GM18517 (cell line): ENCODE measurements around the gene LMCD1.
"Not testable (repeated sequence)": the region's sequence is repeated elsewhere in the genome, so short reads cannot be mapped to it uniquely, and the experiment has no call there.

ENCODE experiments used
- ATAC-seq: cut with Tn5 transposase; IDR thresholded peaks from one replicate; pipeline ENCODE4 v1.9.1; 2021; ENCODE audit warnings: mild to moderate bottlenecking, moderate library complexity; ENCODE audit not compliant: unreplicated experiment

Gene LMCD1

GRCh38 chr3:8579943-8580342 is 78.3 kb downstream of the LMCD1 start:
- no peak for ATAC-seq

- ATAC-seq, result not testable (repeated sequence)
Observed at GRCh38 chr3:8580434-8580833, 78.8 kb downstream of the LMCD1 start.

GRCh38 chr3:8581373-8581772 is 79.8 kb downstream of the LMCD1 start:
- ATAC-seq, result no peak

- ATAC-seq, result no peak
Observed at GRCh38 chr3:8581806-8582445, 80.3 kb downstream of the LMCD1 start.

GRCh38 chr3:8584661-8585060 is 83.0 kb downstream of the LMCD1 start:
- no peak for ATAC-seq

GRCh38 chr3:8589880-8590556 is 88.4 kb downstream of the LMCD1 start:
- ATAC-seq, result no peak

- no peak for ATAC-seq
Observed at GRCh38 chr3:8593021-8593827, 91.6 kb downstream of the LMCD1 start.

- ATAC-seq, result no peak
Observed at GRCh38 chr3:8595252-8595651, 93.6 kb downstream of the LMCD1 start.

- no peak for ATAC-seq
Observed at GRCh38 chr3:8595695-8596115, 94.1 kb downstream of the LMCD1 start.

GRCh38 chr3:8596321-8597218 is 94.9 kb downstream of the LMCD1 start:
- no peak for ATAC-seq

- no peak for ATAC-seq
Observed at GRCh38 chr3:8597219-8597853, 95.7 kb downstream of the LMCD1 start.

- no peak for ATAC-seq
Observed at GRCh38 chr3:8599146-8599545, 97.5 kb downstream of the LMCD1 start.

GRCh38 chr3:8600457-8600856 is 98.8 kb downstream of the LMCD1 start:
- no peak for ATAC-seq

- ATAC-seq, result no peak
Observed at GRCh38 chr3:8603115-8603710, 101.6 kb downstream of the LMCD1 start.

GRCh38 chr3:8604006-8604405 is 102.4 kb downstream of the LMCD1 start:
- no peak for ATAC-seq

- no peak for ATAC-seq
Observed at GRCh38 chr3:8604988-8605387, 103.4 kb downstream of the LMCD1 start.

GRCh38 chr3:8606701-8607231 is 105.1 kb downstream of the LMCD1 start:
- ATAC-seq, result no peak

GRCh38 chr3:8607234-8608040 is 105.8 kb downstream of the LMCD1 start:
- ATAC-seq, result no peak
